GM18520 (cell line): ENCODE measurements around the gene RSRC2.
"Not testable (repeated sequence)": the region's sequence is repeated elsewhere in the genome, so short reads cannot be mapped to it uniquely, and the experiment has no call there.

ENCODE experiments used
- ATAC-seq: cut with Tn5 transposase; IDR thresholded peaks from one replicate; pipeline ENCODE4 v1.9.1; 2021; ENCODE audit not compliant: unreplicated experiment

The RSRC2 gene

GRCh38 chr12:122526683-122527477, at the start of gene RSRC2, which contains the start of gene KNTC1:
Gene RSRC2, minus strand, starts transcription at chr12:122526936. Its CDS starts 83 bp downstream, at chr12:122526853.
Gene KNTC1, plus strand, starts transcription at chr12:122527249. Its CDS starts 2,815 bp downstream, at chr12:122530064.
- peak; percentile 82 for ATAC-seq

GRCh38 chr12:122571821-122572220, 45.1 kb upstream of the RSRC2 start:
- ATAC-seq: no peak

- not testable (repeated sequence) for ATAC-seq
Observed at GRCh38 chr12:122570006-122570405, 43.3 kb upstream of the RSRC2 start.

GRCh38 chr12:122569288-122569687, 42.6 kb upstream of the RSRC2 start:
- no peak for ATAC-seq

GRCh38 chr12:122566816-122567215, 40.1 kb upstream of the RSRC2 start:
- ATAC-seq: not testable (repeated sequence)

GRCh38 chr12:122563361-122563760, 36.6 kb upstream of the RSRC2 start:
- no peak for ATAC-seq

- ATAC-seq: no peak
Observed at GRCh38 chr12:122560138-122560537, 33.4 kb upstream of the RSRC2 start.

GRCh38 chr12:122558745-122559641, 32.3 kb upstream of the RSRC2 start:
- ATAC-seq: no peak

- no peak for ATAC-seq
Observed at GRCh38 chr12:122547330-122547729, 20.6 kb upstream of the RSRC2 start.

GRCh38 chr12:122545855-122546254, 19.1 kb upstream of the RSRC2 start:
- ATAC-seq: peak; percentile 53

GRCh38 chr12:122544537-122544936, 17.8 kb upstream of the RSRC2 start:
- ATAC-seq: no peak

- no peak for ATAC-seq
Observed at GRCh38 chr12:122538496-122538895, 11.8 kb upstream of the RSRC2 start.

- no peak for ATAC-seq
Observed at GRCh38 chr12:122537021-122537420, 10.3 kb upstream of the RSRC2 start.

GRCh38 chr12:122533856-122534255, 7.1 kb upstream of the RSRC2 start:
- no peak for ATAC-seq

GRCh38 chr12:122528992-122529391, 2.3 kb upstream of the RSRC2 start:
- no peak for ATAC-seq

- no peak for ATAC-seq
Observed at GRCh38 chr12:122528582-122528981, 1.8 kb upstream of the RSRC2 start.

- ATAC-seq: no peak
Observed at GRCh38 chr12:122527478-122527944, 775 bp upstream of the RSRC2 start.

GRCh38 chr12:122523846-122524718, 2.7 kb downstream of the RSRC2 start:
- ATAC-seq: no peak

- ATAC-seq: no peak
Observed at GRCh38 chr12:122523280-122523679, 3.5 kb downstream of the RSRC2 start.

- ATAC-seq: no peak
Observed at GRCh38 chr12:122520676-122521075, 6.1 kb downstream of the RSRC2 start.

GRCh38 chr12:122519418-122519817, 7.3 kb downstream of the RSRC2 start:
- no peak for ATAC-seq
